ENCODE measurements around the gene ECSIT.

Gene ECSIT

GRCh38 chr19:11499220-11499726, 29.7 kb downstream of the ECSIT start:
- no peak overlapping the region for H3K4me3 ChIP-seq (ENCODE audit: low read length)
- TF ChIP-seq CTCF (IDR thresholded peaks at IDR 0.05; ENCODE audit: insufficient read depth, low read depth, low read length, missing control alignments): no peak

GRCh38 chr19:11496391-11497163, 32.4 kb downstream of the ECSIT start:
- DNase-seq (ENCODE audit: low read depth): peak; percentile 91
- peak; percentile 73 for TF ChIP-seq CTCF (IDR thresholded peaks at IDR 0.05; ENCODE audit: insufficient read depth, low read depth, low read length, missing control alignments)
- no peak overlapping the region for H3K4me3 ChIP-seq (ENCODE audit: low read length)

More at GRCh38 chr19:11499220-11499726, 29.7 kb downstream of the ECSIT start:
- no peak for DNase-seq (ENCODE audit: low read depth)

GRCh38 chr19:11495885-11496284, 33.0 kb downstream of the ECSIT start:
- no peak overlapping the region for H3K4me3 ChIP-seq (ENCODE audit: low read length)
- DNase-seq (ENCODE audit: low read depth): no peak
- no peak for TF ChIP-seq CTCF (IDR thresholded peaks at IDR 0.05; ENCODE audit: insufficient read depth, low read depth, low read length, missing control alignments)

GRCh38 chr19:11495481-11495880, 33.5 kb downstream of the ECSIT start:
- TF ChIP-seq CTCF (IDR thresholded peaks at IDR 0.05; ENCODE audit: insufficient read depth, low read depth, low read length, missing control alignments): no peak
- no peak for DNase-seq (ENCODE audit: low read depth)
- no peak overlapping the region for H3K4me3 ChIP-seq (ENCODE audit: low read length)

GRCh38 chr19:11494634-11495285, 34.2 kb downstream of the ECSIT start:
- no peak for TF ChIP-seq CTCF (IDR thresholded peaks at IDR 0.05; ENCODE audit: insufficient read depth, low read depth, low read length, missing control alignments)
- no peak for DNase-seq (ENCODE audit: low read depth)
- H3K4me3 ChIP-seq (ENCODE audit: low read length): no peak overlapping the region

GRCh38 chr19:11489378-11489777, 39.6 kb downstream of the ECSIT start:
- no peak for TF ChIP-seq CTCF (IDR thresholded peaks at IDR 0.05; ENCODE audit: insufficient read depth, low read depth, low read length, missing control alignments)
- DNase-seq (ENCODE audit: low read depth): no peak
- no peak overlapping the region for H3K4me3 ChIP-seq (ENCODE audit: low read length)
